DMS53 (cell line): ENCODE results near the gene NAPB.
A peak's percentile ranks its signal among the peaks of the same experiment; 100 is the strongest.

ENCODE experiments used
- DNase-seq: peaks from one replicate; lab custom pipeline; 2025; lab: John Stamatoyannopoulos, UW

The NAPB gene

DNA sequence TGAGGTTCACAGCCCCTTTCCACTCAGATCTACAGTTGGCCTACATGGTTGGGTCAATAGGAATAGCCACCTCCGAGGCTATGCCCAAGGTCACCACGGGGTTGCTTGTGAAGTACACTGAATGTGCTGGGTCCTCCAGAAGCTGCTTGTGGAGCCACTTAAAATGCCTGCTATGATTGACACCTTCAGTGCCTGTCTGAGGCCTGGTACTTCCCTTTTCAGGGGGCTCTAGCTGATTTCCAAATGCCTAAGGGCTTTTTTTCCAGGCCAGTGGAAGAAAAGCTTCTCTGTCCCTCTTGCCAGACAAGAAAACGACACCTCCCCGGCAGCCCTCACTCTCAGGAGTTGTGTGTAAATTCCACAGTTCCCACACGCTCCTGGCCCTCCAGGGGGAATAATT is 77.0 kb downstream of the NAPB start:
- DNase-seq, result no peak

DNA sequence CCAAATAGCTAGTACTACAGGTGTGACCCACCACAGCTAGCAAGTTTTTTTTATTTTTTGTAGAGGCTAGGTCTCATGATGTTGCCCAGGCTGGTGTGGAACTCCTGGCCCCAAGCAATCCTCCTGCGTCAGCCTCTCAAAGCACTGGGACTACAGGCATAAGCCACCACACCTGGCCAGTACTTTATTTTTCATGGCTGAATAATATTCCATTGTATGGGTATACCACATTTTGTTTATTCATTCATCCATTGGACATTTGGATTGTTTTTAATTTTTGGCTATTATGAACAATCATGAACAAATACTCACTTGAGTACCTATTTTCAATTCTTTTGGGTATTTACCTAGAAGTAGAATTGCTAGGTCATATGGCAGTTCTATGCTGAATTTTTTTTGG is 77.7 kb downstream of the NAPB start:
- no peak for DNase-seq

DNA sequence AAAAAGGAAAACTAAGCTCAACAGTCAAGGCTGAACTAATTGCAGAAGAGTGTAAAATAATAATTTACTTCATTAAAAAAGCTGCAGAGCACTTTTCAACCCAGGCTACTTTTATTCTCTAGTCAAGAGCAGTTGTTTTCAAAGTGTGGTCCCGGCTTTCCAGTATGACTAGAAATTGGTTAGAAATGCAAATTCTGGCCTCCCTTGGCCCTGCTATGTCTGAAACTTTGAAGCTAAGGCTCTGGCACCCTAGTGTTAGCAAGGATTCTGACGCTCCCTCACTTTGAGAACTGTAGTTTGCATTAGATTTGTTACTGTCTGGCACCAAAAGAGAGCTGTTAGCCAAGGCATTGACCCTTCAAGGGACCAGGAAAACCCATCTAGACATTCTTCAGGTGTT is 80.2 kb downstream of the NAPB start:
- DNase-seq, result no peak

DNA sequence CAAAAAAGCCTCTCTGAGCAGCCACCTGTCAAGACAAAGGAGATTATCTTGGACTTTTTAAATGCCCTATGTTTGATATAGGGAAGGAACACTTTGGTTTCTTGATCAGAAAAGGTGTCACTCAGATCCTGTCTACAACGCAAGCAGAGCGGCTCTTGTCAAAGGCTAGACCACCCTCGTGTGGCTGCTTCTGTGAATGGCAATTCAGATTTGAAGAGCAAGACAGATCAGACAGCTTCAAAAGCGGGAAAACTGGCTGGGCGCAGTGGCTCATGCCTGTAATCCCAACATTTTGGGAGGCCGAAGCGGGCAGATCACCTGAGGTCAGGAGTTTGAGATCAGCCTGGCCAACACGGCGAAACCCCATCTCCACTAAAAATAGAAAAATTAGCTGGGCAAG is 80.8 kb downstream of the NAPB start:
- peak; percentile 75 for DNase-seq

DNA sequence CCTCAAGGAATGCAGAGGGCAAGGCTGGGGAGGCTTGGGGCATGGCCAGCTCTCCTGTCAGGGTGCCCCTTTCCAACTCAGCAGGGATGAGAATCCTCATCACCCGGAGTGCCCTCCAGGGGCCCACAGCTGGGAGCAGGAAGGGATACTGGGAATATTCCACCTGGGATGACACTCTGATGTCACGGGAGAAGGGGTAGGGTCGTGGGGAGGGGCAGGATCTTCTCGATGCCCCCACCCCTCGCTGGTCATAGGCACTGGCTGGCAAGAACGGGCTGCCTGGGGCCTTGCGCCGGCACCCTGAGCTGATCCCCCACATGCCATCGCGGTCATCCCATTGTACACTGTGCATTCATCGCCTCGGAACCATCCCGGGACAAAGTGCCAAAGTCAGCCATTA is 81.3 kb downstream of the NAPB start:
- DNase-seq, result no peak

DNA sequence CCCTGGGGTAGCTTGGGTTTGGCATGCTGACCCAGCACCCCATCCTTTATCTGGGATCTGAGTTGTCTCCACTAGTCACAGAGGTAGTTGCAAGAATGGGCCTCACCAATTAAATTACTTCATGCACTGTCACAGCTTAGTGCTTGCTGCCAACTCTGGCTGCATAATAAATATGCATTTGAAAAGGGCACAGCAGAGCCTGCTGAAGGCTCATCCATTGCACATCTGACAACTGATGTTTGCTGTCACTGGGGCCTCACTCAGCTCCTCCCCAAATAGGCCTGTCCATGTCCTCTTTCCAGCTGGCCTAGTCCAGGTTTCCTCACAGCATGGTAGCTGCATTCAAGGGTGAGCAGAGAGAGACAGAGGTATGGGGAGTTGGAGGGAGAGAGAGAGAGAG is 84.0 kb downstream of the NAPB start:
- no peak for DNase-seq

DNA sequence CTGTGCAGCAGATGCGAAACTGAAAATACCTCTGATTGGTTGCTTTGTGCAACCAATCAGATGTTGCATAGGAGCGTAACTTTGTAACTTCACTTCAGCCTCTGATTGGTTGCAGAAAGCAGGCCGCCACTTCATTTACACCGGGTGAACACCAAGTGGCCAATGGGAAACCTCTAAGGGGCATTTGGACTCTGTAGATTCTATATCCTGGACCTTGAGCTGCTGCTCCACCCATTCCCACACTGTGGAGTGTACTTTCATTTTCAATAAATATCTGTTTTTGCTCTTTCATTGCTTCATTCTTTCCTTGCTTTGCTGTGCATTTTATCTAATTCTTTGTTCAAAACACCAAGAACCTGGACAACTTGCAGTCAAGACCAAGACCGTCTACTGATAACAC is 84.8 kb downstream of the NAPB start:
- no peak for DNase-seq

DNA sequence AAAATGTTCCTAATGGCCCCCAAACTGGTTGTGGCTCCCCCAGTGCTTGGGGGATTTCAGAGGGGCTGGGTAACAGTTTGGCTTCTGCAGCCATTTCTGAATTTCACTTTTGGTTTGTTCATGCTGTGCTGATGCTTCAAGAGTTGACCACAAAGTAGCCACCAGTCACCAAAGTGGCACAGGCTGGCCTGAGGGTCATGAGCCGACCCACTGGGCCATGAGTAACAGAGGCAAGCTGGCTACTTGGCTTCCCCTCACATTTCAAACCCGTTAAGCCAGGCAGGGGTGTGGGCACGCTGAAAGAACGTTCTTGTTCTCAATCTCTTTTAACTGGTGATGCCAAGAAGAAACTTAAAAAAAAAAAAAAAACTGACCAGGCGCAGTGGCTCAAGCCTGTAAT is 85.8 kb downstream of the NAPB start:
- DNase-seq, result no peak

DNA sequence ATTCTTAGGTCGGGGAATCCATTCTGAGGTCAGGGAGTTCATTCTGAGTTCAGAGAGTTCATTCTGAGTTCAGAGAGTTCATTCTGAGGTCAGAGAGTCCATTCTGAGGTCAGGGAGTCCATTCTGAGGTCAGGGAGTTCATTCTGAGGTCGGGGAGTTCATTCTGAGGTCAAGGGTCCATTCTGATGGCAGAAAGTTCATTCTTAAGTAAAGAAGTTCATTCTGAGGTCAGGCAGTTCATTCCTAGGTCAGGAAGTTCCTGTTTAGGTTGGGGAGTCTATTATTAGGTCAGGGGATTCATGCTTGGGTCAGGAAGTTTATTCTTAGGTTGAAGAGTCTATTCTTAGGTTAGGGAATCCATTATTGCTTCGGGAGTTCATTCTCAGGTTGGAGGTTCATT is 87.2 kb downstream of the NAPB start:
- no peak for DNase-seq

DNA sequence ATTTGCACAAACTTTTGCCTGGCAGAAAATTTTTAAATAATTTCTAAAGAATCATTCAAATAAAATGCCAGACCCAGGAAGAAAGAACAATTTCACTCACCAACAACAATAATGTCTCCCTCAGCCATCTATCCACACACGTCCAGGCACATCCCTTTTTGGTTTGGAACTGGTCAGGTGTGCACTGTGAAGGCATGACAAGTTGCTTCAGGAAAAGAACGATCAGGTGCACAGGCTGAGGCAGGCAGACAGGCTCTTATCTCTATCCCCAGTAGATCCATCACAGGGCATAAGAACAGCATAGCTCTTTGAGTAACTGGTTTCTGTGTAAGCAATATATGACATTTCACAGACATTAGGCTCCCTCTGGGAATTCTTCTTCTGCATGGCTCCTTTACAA is 88.8 kb downstream of the NAPB start:
- no peak for DNase-seq

DNA sequence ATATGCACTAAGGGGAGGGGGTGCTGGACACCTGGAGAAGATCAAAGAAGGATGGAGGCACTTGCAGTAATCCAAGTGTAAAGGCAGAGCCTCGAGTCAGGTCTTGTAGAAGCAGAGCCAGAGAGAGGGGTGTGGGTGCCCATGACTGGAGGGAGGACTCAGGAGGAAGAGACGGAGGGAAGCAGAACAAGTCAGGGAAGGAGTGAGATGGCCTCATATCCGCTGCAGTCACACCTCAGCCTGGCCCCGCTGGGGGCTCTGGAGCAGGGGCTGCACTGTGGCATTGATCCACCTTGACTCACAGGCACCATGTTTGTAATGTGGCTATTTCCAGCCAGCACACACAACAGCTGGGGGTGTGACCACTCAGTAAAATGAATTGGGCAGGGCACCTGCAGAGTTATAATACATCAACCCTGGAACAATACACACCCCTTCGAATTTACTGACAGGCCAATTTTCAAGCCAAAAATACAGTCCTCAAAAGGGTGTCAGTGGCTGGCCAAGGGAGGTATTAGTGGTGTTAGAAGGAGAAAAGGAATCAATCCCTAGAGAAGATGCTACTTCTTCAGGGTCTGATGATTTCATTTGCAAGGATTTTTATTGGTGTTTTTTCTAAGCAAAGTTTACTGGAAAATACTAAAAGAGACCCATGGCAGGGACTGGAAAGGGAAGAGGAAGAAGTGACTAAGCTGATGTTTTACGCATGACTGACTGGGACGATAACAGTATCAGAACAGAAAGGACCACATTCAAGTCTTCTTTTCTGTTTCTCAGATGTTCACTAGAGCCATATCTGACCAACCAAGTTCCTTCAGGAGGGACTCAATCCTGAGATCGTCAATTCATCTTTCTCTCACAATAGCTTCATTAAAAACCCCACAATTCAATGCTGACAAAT is 89.6 kb downstream of the NAPB start:
- DNase-seq, result no peak

DNA sequence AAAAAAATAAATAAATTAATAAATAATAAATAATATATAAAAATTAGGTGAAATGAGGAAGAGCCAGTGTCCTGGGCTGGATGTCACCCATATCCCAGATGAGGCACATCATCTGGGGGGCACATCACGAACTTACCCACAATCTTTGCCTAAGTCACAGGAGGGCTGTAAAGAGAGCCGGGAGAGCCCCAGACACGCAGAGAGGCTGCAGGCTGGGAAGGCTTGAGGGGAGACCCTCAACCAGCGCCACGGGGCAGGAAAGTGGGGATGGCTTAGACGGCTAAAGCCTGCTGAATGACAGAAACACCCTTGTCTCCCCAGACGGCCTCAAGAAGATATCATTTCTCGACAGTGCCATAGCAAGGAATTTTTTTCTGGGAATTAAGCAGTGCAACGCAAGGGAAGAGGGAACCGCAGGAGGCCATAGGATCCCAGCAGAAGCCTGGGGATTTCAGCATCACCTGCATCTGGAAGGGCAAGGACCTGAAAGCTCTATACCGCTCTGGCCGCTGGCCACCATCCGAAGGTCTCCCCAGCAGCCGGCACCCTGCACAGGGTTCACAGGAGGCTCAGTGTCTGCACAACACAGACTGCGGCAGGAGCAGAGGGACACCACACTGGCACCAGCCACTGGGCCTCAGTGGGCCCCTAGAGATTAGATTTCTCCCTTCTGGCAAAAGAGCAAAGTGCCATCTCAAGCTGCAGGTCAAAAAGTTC is 93.5 kb downstream of the NAPB start:
- DNase-seq, result no peak

DNA sequence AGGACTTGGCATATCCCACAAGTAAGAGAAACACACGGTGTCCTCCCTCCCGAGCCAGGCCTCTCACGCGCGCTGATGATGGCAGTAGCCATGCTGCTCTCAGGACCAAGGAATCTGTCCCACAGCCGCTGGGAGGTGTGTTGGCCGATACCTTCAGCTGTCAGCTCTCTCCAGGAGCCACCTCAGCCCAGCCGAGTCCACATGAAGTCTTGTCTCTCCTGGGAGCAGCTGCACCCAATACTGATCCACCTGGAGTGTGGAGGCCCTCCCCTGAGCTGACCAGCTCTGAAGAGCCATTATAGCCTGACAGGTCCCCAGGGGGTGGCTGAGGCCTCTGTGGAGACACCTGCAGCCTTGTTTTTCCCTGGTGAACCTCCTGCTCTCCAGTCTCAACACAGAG is 94.5 kb downstream of the NAPB start:
- no peak for DNase-seq

DNA sequence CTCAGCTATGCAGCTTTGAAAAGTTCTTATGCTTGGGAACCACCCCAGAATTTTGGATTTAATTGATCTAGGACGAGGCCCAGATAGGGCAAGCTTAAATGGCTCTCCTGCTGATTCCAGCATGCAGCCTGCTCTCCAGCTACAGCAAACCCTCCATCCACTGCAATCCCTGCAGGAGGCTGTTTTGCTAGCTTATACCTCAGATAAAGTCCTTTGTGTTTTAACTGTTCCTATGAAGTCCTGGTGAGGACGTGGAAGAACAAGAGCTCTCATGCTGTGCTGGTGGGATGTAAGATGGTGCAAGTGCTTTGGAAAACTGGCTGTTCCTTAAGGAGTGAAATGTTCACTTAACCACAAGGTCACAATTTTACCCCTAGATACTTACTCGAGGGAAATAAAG is 96.2 kb downstream of the NAPB start:
- no peak for DNase-seq
